Stimulated activated CD4-positive, alpha-beta T cell treated with anti-CD3 and anti-CD28 coated beads, Interleukin-4, amount 100 ng/mL, for 4 hours (primary cell): ENCODE measurements around the gene SEMA6B.

Source experiments
- DNase-seq, 2 experiments: peaks; one replicate each; pipeline ENCODE4 v3.0.0-alpha.2; 2020

SEMA6B gene

DNA sequence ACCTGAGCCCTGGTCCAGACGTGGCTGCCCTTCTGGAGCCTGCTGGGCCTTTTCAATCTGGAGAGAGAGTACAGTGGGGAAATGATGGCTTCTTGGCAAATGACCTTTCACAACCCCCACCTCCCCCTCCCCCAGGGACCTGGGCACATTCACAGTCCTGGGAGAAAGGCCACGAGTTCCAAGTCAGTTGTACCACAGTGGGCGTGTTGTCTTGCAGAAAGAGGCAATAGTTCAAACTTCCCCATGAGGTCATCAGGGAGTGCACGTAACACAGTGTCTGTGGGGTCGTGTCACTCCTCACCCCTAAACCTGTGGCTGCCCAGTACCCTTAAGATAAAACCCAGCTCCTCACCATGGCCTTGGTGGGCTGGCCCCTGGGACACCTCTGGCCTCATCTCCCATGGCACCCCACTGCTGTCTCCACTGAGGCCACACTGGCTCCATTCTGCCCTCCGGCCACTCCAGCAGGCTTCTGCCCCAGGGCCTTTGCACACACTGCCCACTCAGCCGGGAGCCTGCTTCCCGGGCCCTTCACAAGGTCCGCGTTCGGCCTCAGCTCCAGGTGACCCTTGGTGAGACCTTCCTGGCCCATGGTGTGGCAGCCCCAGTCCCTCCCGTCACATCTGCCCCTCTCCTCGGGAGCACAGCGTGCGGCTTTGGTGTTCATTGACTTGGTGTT, 54.5 kb downstream of the SEMA6B start:
- no peak for DNase-seq

DNA sequence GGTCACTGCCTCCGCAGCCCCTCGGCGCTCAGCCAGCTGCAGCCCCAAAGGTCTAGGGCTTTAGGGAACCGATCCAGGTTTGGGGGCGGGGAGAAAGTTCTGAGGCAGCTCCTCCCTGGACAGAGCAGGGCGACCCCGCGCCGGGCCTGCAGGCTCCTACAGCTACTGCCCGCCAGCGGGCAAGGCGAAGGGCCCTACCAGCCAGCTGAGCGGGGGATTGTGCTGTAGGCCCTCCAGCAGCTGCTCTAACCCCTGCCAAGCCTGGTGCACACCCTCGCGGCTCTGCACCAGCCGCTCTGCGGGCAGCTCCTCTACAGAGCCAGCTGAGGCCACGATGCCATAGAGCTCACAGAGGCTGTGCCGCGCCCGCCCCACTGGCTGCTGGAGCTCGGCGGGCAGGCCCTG, 55.2 kb downstream of the SEMA6B start:
- no peak for DNase-seq

DNA sequence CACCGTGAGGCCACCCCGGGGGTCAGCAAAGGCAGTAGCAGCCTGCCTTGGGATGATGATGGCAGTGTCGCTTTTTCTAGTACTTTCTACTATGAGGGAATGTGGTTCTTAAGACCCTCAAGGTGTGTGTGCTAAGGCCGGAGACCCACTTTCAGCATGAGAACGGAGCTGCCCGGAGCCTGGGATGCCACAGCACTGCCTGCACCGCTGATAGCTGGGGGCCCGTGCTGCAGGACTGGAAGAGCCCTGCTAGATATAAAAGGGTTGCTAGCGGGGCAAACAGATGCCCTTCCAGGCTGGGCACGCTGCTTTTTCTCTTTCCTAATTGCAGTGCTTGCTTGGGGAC, 55.7 kb downstream of the SEMA6B start:
- DNase-seq: no peak

DNA sequence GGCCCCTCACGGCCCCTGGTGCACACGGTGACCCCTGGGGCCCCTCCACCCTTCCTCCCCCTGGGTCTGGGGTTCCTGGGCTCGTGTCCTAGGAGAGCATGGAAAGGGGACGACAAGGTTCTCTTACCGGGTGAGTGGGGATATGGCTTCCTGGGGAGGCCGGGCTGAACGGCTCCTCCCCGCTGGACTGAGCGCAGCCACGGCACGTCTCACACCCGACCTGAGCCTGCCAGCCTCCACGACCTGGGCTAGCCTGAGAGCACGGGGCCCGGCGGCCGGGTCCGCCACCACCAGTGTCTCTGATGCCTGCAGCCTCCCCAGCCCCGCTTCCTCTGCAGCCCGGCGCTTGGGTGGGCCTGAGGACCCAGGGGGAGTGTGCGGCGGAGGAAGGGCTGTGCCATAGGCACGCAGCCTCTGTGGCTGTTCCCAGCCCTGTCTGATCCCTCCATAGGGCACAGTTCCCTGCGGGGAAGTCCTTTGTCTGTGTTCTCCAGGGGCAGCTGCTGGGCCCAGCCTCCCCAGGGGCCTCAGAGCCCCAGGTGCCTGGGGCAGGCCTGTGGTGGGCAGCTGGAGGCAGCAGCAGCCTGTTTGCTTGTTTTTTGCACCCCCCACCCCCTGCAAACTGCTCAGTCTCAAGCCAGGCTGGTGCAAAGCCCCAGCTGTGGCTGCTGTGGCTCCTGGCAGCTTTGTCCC, 56.2 kb downstream of the SEMA6B start:
- no peak for DNase-seq

DNA sequence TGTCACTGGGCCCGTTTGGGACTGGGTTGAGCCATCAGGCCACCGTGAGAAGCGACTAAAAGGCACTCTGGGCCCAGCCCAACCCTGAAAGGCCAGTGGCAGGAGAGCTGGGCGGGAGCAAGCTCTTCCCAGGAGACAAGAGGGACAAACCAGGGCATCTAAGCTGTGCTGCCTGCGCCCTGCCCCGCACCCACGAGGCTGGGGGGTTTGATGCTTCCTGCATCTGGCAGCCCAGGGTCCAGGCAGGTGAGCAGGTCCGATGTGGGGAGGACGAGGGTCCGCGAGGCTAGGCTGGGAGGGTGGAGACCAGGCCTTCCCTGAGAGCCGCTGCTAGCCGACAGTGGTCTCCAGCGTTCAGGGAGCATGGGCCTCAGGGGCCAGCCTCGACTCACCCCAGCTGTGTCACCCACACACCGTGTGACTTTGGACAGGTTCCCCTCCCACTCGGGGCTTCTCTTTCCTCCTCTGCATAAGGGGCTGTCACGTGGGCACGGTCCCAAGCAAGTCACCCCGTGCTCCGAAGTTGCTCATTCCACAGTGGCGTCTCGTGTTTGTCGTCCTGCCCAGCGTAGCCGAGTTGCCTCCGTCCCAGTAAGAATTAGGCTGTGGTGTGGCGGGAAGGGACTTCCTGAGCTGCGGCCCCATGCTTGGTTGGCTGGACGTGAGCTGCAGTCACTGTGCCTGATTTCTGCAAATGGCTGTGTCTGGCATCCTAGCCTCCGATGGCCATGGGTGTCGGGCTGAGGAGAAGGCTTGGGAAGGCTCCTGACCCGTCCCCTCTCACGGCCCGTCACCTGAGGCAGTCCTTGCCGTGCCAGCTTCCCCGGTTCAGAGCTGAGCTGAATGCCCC, 57.0 kb downstream of the SEMA6B start:
- no peak for DNase-seq

DNA sequence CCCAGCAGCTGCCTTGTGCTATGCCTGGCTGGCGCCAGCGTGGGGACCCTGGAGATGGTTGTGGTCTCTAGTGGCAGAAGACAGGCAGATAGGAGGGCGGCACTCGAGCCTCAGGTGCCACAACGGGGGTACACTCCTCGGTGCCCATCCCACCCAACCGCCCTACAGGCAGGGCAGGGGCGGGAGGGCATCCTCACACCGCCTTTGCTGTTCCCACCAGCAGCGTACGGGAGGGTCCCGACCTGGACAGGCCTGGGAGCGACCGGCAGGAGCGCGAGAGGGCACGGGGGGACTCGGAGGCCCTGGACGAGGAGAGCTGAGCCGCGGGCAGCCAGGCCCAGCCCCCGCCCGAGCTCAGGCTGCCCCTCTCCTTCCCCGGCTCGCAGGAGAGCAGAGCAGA, 57.8 kb downstream of the SEMA6B start:
- no peak for DNase-seq

DNA sequence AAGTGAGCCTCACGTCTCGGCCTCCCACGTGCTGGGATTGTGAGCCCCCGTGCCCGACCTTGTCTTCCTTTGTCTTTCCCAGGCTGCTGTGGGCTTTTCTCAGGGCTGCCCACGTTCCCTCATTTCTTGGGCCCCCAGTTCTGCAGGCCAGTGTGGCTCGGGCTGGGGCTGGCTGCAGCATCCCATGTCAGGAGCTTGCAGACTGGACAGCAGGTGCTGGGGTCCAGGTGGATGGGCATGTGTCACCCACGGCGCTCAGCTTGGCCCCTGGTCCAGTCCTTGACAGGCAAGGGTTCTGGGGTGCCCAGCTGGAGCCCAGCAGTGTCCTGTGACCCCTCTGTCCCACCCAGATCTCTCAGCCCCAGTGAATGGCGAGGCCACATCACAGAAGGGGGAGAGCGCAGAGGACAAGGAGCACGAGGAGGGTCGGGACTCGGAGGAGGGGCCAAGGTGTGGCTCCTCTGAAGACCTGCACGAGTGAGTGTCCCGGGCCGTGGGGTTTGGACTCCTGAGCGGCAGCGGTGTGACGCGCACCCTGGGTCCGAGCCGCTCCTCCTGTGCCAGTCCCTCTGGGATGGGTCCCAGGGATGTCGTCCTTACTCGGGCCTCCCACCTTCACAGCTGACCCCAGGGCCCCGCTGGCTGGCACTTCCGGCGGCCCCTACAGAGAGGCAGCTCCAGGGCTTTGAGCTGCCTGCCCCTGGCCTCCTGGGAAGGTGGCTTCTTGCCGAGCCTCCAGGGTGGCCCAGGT, 58.5 kb downstream of the SEMA6B start:
- no peak for DNase-seq

DNA sequence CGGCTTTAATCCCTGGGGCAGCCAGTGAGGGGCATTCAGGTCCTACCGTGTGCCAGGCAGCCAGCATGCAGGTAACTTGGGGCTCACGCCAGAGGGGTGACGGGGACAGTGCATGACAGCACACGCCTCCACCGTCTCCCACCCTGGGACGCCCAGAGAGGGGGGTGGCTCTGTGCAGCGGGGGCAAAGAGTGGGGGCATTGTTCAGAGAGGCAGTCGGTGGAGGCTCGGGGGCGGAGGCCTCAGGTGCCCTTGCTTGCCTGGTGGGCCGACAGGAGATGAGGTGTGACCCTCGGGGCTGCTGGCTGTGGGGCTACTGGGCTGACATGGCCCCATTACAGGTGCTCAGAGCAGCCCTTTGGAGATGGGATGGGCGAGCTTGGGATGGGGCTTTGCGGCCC, 59.6 kb downstream of the SEMA6B start:
- DNase-seq: no peak

DNA sequence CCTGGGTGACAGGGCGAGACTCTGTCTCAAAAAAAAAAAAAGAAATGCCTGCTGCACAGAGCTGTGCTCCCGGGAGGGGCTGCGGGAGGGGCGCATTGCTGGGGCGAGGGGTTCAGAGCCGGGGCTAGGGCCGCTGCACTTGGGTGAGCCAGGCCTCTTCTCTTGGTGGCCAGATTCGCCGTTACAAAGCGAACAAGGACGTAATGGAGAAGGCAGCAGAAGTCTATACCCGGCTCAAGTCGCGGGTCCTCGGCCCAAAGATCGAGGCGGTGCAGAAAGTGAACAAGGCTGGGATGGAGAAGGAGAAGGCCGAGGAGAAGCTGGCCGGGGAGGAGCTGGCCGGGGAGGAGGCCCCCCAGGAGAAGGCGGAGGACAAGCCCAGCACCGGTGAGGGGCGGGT, 60.2 kb downstream of the SEMA6B start:
- no peak for DNase-seq

DNA sequence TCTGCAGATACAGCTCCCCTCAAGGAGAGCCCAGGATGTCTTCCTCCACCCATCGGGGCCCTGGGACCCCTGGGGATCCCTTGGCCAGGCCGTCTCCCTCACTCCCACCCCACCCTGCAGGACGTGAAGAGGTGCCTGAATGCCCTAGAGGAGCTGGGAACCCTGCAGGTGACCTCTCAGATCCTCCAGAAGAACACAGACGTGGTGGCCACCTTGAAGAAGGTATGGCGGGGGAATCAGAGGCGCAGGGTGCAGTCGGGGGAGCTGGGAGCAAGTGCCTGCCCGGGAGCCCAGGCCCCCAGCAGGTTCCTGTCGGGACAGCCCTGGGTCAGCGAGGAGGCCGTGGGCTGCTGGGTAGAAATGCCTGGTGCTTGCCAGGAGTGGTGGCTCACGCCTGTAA, 60.8 kb downstream of the SEMA6B start:
- no peak for DNase-seq

DNA sequence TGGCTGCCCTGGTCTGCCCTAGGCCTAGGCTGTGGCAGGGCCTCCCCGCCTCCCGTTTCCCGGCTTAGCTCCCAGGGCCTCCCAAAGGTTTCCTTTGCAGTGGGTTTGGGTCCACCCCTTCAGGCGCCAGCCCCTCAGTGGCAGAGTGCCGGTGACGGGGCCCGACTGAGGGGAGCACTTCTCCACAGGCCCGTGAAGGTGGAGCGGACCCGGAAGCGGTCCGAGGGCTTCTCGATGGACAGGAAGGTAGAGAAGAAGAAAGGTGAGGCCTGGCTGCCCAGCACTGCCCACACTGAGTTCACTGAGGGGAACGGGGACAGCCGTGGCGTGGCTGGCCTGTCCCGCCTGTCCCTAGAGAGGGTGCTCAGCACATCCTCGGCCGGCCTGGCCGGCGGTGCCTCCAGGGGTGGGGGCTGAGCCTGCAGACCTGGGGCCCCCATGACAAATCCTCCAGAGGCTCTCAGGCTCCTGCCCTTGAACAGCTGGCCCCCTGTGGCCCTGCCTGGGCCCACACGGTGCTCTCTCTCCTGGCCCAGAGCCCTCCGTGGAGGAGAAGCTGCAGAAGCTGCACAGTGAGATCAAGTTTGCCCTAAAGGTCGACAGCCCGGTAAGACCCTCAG, 61.6 kb downstream of the SEMA6B start:
- DNase-seq: no peak

DNA sequence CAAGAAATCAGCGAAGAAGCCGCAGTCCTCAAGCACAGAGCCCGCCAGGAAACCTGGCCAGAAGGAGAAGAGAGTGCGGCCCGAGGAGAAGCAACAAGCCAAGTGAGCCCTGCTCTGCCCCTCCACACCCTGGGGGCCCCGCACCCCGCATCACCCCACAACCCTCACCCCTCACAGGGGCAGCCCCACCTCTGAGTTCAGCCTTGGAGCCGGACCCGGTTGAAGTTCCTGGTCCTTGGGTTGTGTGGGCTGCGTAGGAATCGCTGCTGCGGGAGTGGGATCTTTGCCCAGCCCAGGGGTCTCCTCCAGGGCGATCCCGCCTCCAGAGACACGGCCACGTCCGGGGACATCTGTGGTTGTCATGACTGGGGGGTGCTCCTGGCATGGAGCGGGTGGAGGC, 63.2 kb downstream of the SEMA6B start:
- no peak for DNase-seq

DNA sequence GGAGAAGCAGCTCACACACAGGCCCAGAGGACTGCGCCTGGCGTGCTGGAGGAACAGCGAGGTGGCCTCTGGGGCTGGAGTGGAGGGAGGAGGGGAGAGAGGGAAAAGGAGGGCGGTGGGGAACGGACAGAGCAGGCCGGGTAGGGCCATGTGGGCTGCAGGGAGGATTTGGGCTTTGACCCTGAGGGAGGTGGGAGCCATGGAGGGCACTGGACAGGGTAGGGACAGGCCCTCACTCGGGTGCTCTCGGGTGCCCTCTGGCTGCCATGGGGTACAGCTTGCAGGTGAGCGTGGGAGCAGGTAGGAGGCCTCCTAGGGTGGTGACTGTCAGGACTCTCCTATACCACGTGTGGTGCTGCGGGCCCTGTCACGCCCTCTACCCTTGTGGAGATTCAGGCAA, 64.0 kb downstream of the SEMA6B start:
- DNase-seq: no peak

DNA sequence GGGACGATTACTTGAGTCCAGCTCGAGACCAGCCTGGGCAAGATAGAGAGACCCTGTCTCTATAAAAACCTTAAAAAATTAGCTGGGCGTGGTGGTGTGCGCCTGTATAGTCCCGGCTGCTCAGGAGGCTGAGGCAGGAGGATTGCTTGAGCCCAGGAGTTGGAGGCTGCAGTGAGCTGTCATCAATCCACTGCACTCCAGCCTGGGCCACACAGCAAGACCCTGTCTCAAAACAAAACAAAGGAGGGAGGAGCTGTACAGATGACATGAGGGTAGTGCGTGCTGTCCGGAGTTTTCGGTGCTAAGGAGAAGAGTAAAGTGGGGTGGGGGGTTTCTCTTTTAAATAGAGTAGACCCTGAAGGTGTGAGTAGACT, 64.8 kb downstream of the SEMA6B start:
- DNase-seq: no peak

DNA sequence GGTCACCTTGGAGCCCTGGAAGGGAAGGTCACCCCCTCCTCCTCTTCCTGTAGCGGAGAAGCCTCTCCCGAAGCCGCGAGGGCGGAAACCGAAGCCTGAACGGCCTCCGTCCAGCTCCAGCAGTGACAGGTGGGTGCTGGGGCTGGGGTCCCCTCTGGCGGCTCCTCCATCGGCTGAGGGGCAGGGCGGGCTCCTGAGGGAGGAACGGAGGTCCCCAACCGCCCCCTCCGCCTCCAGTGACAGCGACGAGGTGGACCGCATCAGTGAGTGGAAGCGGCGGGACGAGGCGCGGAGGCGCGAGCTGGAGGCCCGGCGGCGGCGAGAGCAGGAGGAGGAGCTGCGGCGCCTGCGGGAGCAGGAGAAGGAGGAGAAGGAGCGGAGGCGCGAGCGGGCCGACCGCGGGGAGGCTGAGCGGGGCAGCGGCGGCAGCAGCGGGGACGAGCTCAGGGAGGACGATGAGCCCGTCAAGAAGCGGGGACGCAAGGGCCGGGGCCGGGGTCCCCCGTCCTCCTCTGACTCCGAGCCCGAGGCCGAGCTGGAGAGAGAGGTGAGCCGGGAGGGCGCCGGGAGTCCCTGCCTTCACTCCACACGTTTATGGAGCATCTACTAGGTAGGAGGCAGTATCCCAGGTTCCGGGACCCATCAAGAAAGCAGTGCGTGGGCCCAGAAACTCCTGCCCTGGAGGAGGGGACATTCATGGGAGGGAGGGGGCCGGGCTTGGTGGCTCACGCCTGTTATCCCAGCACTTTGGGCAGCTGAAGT, 65.4 kb downstream of the SEMA6B start:
- DNase-seq: no peak

DNA sequence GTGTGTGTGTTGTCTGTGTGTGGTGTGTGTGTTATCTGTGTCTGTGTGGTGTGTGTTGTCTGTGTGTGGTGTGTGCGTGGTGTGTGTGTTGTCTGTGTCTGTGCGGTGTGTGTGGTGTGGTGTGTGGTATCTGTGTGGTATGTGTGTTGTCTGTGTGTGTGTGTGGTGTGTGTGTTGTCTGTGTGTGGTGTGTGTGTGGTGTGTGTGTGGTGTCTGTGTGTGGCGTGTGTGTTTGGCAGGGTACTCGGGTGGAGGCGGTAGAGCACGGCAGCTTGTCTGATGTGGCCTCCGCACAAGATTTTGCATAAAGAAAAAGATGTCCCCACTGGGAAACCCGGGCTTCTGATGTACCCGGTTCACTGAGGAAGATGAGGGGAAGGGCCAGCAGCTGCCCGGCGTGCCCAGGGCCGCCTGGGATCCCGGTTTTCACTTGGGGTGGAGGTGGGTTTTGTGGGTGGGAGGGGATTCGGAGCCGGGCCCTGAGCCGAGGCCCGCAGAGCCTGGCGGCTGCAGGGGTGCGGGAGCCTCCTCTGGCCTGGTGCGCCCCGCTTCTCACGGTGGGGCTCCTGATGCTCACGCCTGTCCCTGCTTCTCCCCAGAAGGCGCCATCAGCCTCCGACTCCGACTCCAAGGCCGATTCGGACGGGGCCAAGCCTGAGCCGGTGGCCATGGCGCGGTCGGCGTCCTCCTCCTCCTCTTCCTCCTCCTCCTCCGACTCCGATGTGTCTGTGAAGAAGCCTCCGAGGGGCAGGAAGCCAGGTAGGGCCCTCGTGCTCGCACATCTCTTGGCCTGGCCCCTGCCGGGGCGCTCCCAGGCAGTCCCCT, 66.2 kb downstream of the SEMA6B start:
- no peak for DNase-seq
